MM.1S (cell line): ENCODE results near the gene CD80.

Experiments
- DNase-seq: peaks from one replicate; pipeline ENCODE4 v3.0.0-alpha.2; 2015
- H2AFZ ChIP-seq: fragments of 300-600 bp; sonication (generic); 2 replicates; pipeline ENCODE4 v1.6.0; 2016; ENCODE audit warnings: antibody characterized with exemption, low read length
- H3F3A ChIP-seq: fragments of 300-600 bp; sonication (generic); 2 replicates; pipeline ENCODE4 v1.6.1; 2016; ENCODE audit warnings: mild to moderate bottlenecking, antibody characterized with exemption, low read length, moderate library complexity, mixed read lengths; ENCODE audit not compliant: insufficient read depth
- H3K27ac ChIP-seq: fragments of 300-600 bp; sonication (generic); 2 replicates; pipeline ENCODE4 v1.5.1; 2016; ENCODE audit warnings: mild to moderate bottlenecking, low read length
- H3K27me3 ChIP-seq: fragments of 300-600 bp; sonication (generic); replicated peaks from 2 replicates; pipeline ENCODE4 v1.6.0; 2016; ENCODE audit warnings: low read length; ENCODE audit not compliant: insufficient read depth
- H3K36me3 ChIP-seq: fragments of 300-600 bp; sonication (generic); replicated peaks from 2 replicates; pipeline ENCODE4 v1.6.1; 2016; ENCODE audit warnings: mild to moderate bottlenecking, low read length, mixed read lengths; ENCODE audit not compliant: insufficient read depth
- H3K4me1 ChIP-seq: fragments of 300-600 bp; sonication (generic); 2 replicates; pipeline ENCODE4 v1.6.1; 2016; ENCODE audit warnings: low read length, mixed read lengths
- H3K4me2 ChIP-seq: fragments of 300-600 bp; sonication (generic); 2 replicates; pipeline ENCODE4 v1.6.0; 2016; ENCODE audit warnings: low read depth, low read length
- H3K4me3 ChIP-seq: fragments of 300-600 bp; sonication (generic); 2 replicates; pipeline ENCODE4 v1.5.1; 2016; ENCODE audit warnings: low read length, mixed read lengths
- H3K79me2 ChIP-seq: fragments of 300-600 bp; sonication (generic); 2 replicates; pipeline ENCODE4 v1.6.1; 2016; ENCODE audit warnings: mixed run types, low read length, mixed read lengths
- H3K9ac ChIP-seq: fragments of 300-600 bp; sonication (generic); 2 replicates; pipeline ENCODE4 v1.6.1; 2016; ENCODE audit warnings: low read length, mixed read lengths
- H3K9me2 ChIP-seq: fragments of 300-600 bp; sonication (generic); replicated peaks from 2 replicates; pipeline ENCODE4 v1.6.1; 2016; ENCODE audit warnings: mild to moderate bottlenecking, low read length, mixed read lengths; ENCODE audit not compliant: insufficient read depth
- H3K9me3 ChIP-seq: fragments of 300-600 bp; sonication (generic); replicated peaks from 2 replicates; pipeline ENCODE4 v1.6.1; 2016; ENCODE audit warnings: mild to moderate bottlenecking, low read length, mixed read lengths; ENCODE audit not compliant: insufficient read depth
- H4K20me1 ChIP-seq: fragments of 300-600 bp; sonication (generic); 2 replicates; pipeline ENCODE4 v1.6.1; 2016; ENCODE audit warnings: mild to moderate bottlenecking, low read length, moderate library complexity, mixed read lengths; ENCODE audit not compliant: insufficient read depth
- EZH2 ChIP-seq: fragments of 300-600 bp; sonication (generic); optimal IDR thresholded peaks from 2 replicates; pipeline ENCODE3; 2017; ENCODE audit warnings: low read depth, mild to moderate bottlenecking, antibody characterized with exemption, low read length, mixed read lengths
- EZH2phosphoT487 ChIP-seq: fragments of 300-600 bp; sonication (generic); IDR thresholded peaks from 2 replicates; pipeline ENCODE4 v1.6.1; 2018; ENCODE audit warnings: antibody characterized with exemption, low read length
- TF ChIP-seq, protein P1 (sequence below): fragments of 300-600 bp; sonication (generic); IDR thresholded peaks from 2 replicates; pipeline ENCODE4 v1.5.1; 2016; ENCODE audit warnings: antibody characterized with exemption, low read length, mixed read lengths

Gene CD80

GRCh38 chr3:119494597-119494996 lies 64.8 kb downstream of the CD80 start:
- no peak overlapping the region for H3K4me3 ChIP-seq
- no peak overlapping the region for H3K4me2 ChIP-seq
- H3K27ac ChIP-seq: no peak overlapping the region
- 0 out of 2 replicates have a peak, but pooled peaks cover 5% of the 10 kb centered on the region for H3K4me1 ChIP-seq
- H3K27me3 ChIP-seq: no peaks in the 10 kb centered on the region
- no peak overlapping the region for H2AFZ ChIP-seq
- peaks cover 12% of the 10 kb centered on the region for H3K79me2 ChIP-seq
- H3K9ac ChIP-seq: no peak overlapping the region
- no peak for DNase-seq
- TF ChIP-seq EZH2phosphoT487: no peak
- TF ChIP-seq, protein P1, sequence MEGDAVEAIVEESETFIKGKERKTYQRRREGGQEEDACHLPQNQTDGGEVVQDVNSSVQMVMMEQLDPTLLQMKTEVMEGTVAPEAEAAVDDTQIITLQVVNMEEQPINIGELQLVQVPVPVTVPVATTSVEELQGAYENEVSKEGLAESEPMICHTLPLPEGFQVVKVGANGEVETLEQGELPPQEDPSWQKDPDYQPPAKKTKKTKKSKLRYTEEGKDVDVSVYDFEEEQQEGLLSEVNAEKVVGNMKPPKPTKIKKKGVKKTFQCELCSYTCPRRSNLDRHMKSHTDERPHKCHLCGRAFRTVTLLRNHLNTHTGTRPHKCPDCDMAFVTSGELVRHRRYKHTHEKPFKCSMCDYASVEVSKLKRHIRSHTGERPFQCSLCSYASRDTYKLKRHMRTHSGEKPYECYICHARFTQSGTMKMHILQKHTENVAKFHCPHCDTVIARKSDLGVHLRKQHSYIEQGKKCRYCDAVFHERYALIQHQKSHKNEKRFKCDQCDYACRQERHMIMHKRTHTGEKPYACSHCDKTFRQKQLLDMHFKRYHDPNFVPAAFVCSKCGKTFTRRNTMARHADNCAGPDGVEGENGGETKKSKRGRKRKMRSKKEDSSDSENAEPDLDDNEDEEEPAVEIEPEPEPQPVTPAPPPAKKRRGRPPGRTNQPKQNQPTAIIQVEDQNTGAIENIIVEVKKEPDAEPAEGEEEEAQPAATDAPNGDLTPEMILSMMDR: peak; percentile 12; the same call in 1 of the 2 replicates
- no peak for TF ChIP-seq EZH2
- H4K20me1 ChIP-seq: no peaks in the 10 kb centered on the region
- H3K36me3 ChIP-seq: no peaks in the 10 kb centered on the region
- no peaks in the 10 kb centered on the region for H3K9me2 ChIP-seq
- H3F3A ChIP-seq: no peaks in the 10 kb centered on the region
- H3K9me3 ChIP-seq: no peaks in the 10 kb centered on the region

DNA sequence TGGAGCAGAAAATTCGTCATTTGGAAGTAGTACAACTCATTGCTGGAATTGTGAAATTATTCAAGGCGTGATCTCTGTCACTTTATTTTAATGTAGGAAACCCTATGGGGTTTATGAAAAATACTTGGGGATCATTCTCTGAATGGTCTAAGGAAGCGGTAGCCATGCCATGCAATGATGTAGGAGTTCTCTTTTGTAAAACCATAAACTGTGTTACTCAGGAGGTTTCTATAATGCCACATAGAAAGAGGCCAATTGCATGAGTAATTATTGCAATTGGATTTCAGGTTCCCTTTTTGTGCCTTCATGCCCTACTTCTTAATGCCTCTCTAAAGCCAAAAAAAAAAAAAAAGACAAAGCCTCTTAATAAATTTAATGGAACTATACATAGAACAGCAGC lies 66.6 kb downstream of the CD80 start:
- no peaks in the 10 kb centered on the region for H3K4me1 ChIP-seq
- DNase-seq: no peak
- no peak overlapping the region for H3K9ac ChIP-seq
- H3K36me3 ChIP-seq: no peaks in the 10 kb centered on the region
- H4K20me1 ChIP-seq: no peaks in the 10 kb centered on the region
- no peak overlapping the region for H3K27ac ChIP-seq
- no peaks in the 10 kb centered on the region for H3F3A ChIP-seq
- no peaks in the 10 kb centered on the region for H3K79me2 ChIP-seq
- no peak overlapping the region for H2AFZ ChIP-seq
- no peak overlapping the region for H3K4me3 ChIP-seq
- H3K9me2 ChIP-seq: no peaks in the 10 kb centered on the region
- H3K27me3 ChIP-seq: no peaks in the 10 kb centered on the region
- no peaks in the 10 kb centered on the region for H3K9me3 ChIP-seq
- no peak overlapping the region for H3K4me2 ChIP-seq
- TF ChIP-seq, protein P1: no peak
- TF ChIP-seq EZH2phosphoT487: no peak
- TF ChIP-seq EZH2: no peak

DNA sequence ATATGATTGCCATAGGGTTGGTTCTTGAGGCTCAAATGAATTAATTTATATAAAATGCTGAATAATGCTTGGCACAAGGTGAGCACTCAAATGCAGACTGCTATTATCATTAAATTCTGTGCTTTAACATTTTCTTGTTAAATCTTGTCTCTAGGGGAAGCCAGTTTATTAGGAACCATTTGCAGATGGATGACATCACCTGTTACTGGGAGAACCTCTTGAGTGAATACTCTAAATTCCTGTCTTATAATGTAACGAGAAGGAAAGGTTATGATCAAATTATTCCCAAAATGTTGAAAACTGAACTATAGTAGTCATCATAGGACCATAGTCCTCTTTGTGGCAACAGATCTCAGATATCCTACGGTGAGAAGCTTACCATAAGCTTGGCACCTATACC lies 67.3 kb downstream of the CD80 start:
- Histone ChIP-seq H2AFZ (no peak overlapping the region), H3K27me3 (no peaks in the 10 kb centered on the region), H3K4me1 (no peaks in the 10 kb centered on the region), H3K9me3 (no peaks in the 10 kb centered on the region), H3K4me3 (no peak overlapping the region), H3K4me2 (no peak overlapping the region), H3K36me3 (no peaks in the 10 kb centered on the region), H3K9me2 (no peaks in the 10 kb centered on the region), H3K79me2 (no peaks in the 10 kb centered on the region), H3F3A (no peaks in the 10 kb centered on the region), H3K27ac (no peak overlapping the region), H3K9ac (no peak overlapping the region), H4K20me1 (no peaks in the 10 kb centered on the region)
- no peak for TF ChIP-seq EZH2
- no peak for TF ChIP-seq EZH2phosphoT487
- TF ChIP-seq, protein P1: no peak
- DNase-seq: no peak
